Neutrophil (primary cell): ENCODE data around the gene JMJD8.

Source experiments
- H3K27ac ChIP-seq: fragments of 200-600 bp; sonication (generic); 2 replicates; pipeline ENCODE4 v1.5.1; 2016; ENCODE audit warnings: mild to moderate bottlenecking, moderate library complexity
- H3K27me3 ChIP-seq: fragments of 200-600 bp; sonication (generic); 2 replicates; pipeline ENCODE4 v1.6.0; 2016; ENCODE audit warnings: mild to moderate bottlenecking
- H3K36me3 ChIP-seq: fragments of 200-600 bp; sonication (generic); 2 replicates; pipeline ENCODE4 v1.5.1; 2017
- H3K4me1 ChIP-seq, 2 experiments: fragments of 200-600 bp in 1 of 2; sonication (generic) in 1 of 2; 1 replicate in 1 of 2; 2 replicates in 1 of 2; pipeline versions ENCODE4 v1.5.1 to v1.6.1; 2013 to 2016; ENCODE audit warnings: low read depth in 1 of 2, low read length in 1 of 2, mild to moderate bottlenecking in 1 of 2, moderate library complexity in 1 of 2; ENCODE audit not compliant: control insufficient read depth in 1 of 2, insufficient read depth in 1 of 2
- H3K4me3 ChIP-seq, 2 experiments: fragments of 200-600 bp in 1 of 2; sonication (generic) in 1 of 2; 1 replicate in 1 of 2; 2 replicates in 1 of 2; pipeline ENCODE4 v1.5.1; 2013 to 2016; ENCODE audit warnings: low read depth in 1 of 2, low read length in 1 of 2, mild to moderate bottlenecking in 1 of 2, moderate library complexity in 1 of 2
- H3K9me3 ChIP-seq: fragments of 200-600 bp; sonication (generic); 2 replicates; pipeline ENCODE4 v1.5.1; 2016
- TF ChIP-seq, protein P1 (sequence below): fragments of 200-600 bp; sonication (generic); IDR thresholded peaks from 2 replicates; pipeline ENCODE4 v1.5.1; 2016; ENCODE audit warnings: antibody characterized with exemption

Gene JMJD8

GRCh38 chr16:726438-727290 lies 42.5 kb upstream of the JMJD8 start, which contains the start of the genes CCDC78 and HAGHL:
TSS of gene CCDC78 (minus strand) at chr16:726443. CDS start at chr16:726367, 76 bp downstream.
TSS of gene HAGHL (plus strand) at chr16:727106. CDS start at chr16:727510, 404 bp downstream.
- Histone ChIP-seq H3K9me3 (no peaks in the 10 kb centered on the region), H3K4me1 (peaks cover 10 to 30% of the 10 kb centered on the region in 2 experiments)

DNA sequence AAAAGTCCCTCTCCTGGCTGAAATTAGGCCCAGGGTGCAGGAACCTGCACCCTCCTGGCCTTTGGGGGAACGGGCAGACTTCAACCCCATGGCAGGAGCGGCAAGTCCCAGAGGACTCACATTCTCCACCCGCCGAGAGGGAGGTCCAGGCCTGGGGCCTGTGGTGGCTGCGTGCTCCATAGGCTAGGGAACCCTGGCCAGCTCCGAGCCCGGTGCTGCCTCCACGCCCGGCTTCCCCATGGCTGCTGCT lies 42.0 kb upstream of the JMJD8 start:
- no peak overlapping the region for H3K27ac ChIP-seq
- H3K9me3 ChIP-seq = no peaks in the 10 kb centered on the region
- TF ChIP-seq, protein P1, sequence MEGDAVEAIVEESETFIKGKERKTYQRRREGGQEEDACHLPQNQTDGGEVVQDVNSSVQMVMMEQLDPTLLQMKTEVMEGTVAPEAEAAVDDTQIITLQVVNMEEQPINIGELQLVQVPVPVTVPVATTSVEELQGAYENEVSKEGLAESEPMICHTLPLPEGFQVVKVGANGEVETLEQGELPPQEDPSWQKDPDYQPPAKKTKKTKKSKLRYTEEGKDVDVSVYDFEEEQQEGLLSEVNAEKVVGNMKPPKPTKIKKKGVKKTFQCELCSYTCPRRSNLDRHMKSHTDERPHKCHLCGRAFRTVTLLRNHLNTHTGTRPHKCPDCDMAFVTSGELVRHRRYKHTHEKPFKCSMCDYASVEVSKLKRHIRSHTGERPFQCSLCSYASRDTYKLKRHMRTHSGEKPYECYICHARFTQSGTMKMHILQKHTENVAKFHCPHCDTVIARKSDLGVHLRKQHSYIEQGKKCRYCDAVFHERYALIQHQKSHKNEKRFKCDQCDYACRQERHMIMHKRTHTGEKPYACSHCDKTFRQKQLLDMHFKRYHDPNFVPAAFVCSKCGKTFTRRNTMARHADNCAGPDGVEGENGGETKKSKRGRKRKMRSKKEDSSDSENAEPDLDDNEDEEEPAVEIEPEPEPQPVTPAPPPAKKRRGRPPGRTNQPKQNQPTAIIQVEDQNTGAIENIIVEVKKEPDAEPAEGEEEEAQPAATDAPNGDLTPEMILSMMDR = no peak
- peaks cover 61% of the 10 kb centered on the region for H3K27me3 ChIP-seq
- peaks cover 12% of the 10 kb centered on the region for H3K36me3 ChIP-seq
- peaks cover 15 to 35% of the 10 kb centered on the region in 2 experiments for H3K4me1 ChIP-seq
- no peak overlapping the region for H3K4me3 ChIP-seq

More at GRCh38 chr16:726438-727290, 42.5 kb upstream of the JMJD8 start, which contains the start of the genes CCDC78 and HAGHL:
- Histone ChIP-seq H3K36me3 (peaks cover 18% of the 10 kb centered on the region), H3K27me3 (peaks cover 61% of the 10 kb centered on the region), H3K4me3 (peak within 1 kb of the TSS; percentile 35 to 53), H3K27ac (no peak within 1 kb of the TSS)
- TF ChIP-seq, protein P1 = no peak

GRCh38 chr16:725463-726187 lies 41.5 kb upstream of the JMJD8 start:
- peaks cover 18 to 39% of the 10 kb centered on the region in 2 experiments for H3K4me1 ChIP-seq
- peaks cover 61% of the 10 kb centered on the region for H3K27me3 ChIP-seq
- no peak overlapping the region for H3K4me3 ChIP-seq
- no peak overlapping the region for H3K27ac ChIP-seq
- H3K9me3 ChIP-seq = no peaks in the 10 kb centered on the region
- TF ChIP-seq, protein P1 = no peak
- peaks cover 8% of the 10 kb centered on the region for H3K36me3 ChIP-seq

DNA sequence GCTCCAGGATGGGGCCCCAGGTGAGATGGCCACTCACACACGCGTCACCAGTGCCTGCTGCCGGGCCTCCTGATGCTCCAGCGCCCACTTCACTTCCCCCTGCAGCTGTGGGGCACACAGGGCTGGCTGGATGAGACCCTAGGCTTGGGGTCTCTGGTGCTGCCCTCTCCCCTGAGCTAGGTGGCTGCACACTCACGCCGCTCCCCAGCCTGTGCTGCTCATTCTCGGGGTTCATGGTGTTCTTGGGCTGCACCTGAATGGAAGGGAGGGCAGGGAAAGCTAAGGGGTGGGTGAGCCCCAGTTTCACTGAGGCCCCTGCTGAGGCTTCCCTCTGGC lies 40.9 kb upstream of the JMJD8 start:
- H3K9me3 ChIP-seq = no peaks in the 10 kb centered on the region
- H3K27ac ChIP-seq = no peak overlapping the region
- H3K4me1 ChIP-seq = peaks cover 25 to 46% of the 10 kb centered on the region in 2 experiments
- TF ChIP-seq, protein P1 = no peak
- H3K27me3 ChIP-seq = peaks cover 67% of the 10 kb centered on the region
- no peak overlapping the region for H3K4me3 ChIP-seq
- H3K36me3 ChIP-seq = peaks cover 1% of the 10 kb centered on the region

DNA sequence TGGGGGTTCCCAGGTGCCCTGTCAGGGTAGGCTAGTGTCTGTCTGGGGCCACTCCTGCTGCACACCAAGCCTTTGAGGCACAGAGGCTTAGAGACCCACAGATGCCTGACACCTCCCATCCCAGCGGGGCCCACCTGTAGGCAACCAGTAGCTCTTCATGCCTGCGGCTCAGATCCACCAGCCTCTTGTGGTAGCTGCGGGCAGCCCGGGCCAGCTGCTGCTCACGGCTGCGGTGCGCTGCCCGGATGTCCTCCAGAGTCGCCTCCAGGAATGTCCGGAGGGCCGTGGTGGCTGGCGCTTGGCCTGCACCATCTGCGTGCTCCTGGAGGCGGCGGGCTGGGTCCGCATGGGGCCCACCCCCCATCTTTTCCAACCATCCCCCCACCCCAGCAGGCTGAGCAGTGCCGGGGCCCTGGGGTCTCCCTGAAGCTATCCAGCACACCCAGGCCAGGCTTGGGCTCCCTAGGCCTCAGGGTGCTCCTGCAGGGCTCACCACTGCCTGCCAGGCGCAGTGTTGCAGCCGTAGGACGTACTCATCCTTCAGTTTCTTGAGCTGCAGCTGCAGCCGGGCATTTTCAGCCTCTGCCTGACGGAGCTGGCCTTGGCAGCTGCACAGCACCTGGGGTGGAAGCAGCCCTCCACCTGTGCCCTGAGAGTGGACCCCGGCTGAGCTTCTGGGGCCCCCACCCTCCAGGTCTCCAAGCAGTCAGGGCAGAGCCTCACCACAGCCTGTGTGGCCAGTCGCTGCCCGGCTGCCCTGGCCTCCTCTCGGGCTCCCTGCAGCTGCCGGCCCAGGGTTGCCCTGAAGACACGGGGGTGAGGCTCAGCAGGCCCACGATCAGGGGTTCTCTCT lies 40.3 kb upstream of the JMJD8 start:
- Histone ChIP-seq H3K36me3 (no peaks in the 10 kb centered on the region), H3K4me3 (no peak overlapping the region), H3K27me3 (peaks cover 68% of the 10 kb centered on the region), H3K4me1 (peaks cover 27 to 48% of the 10 kb centered on the region in 2 experiments), H3K27ac (no peak overlapping the region), H3K9me3 (no peaks in the 10 kb centered on the region)
- TF ChIP-seq, protein P1 = no peak
